MCF 10A (cell line): ENCODE measurements around the gene RIPPLY3. TPM values are rescaled to one million over a fixed set of nuclear protein-coding genes. Genes with fewer than 3 reads are reported as not detected.
"Not testable (repeated sequence)": the region's sequence is repeated elsewhere in the genome, so short reads cannot be mapped to it uniquely, and the experiment has no call there.

Source experiments
- BruUV-seq: library from RNA; stranded (reverse); fragments of 400-500 nt; replicated peaks from 2 replicates; lab custom pipeline; 2021; lab: Mats Ljungman, UMichigan
- CTCF ChIA-PET: fragments of 300-600 bp; sonication (Branson Sonifier 250); formaldehyde crosslinking; extraction: SDS; loops from one replicate; lab custom pipeline; 2021; ENCODE audit warnings: antibody characterized with exemption, inconsistent platforms; lab: Yijun Ruan, JAX
- POLR2A ChIA-PET: fragments of 300-600, 350-650 bp; sonication (Branson Sonifier 250); formaldehyde crosslinking; extraction: SDS; loops from one replicate; lab custom pipeline; 2020; ENCODE audit warnings: antibody characterized with exemption, inconsistent platforms; lab: Yijun Ruan, JAX
- DNase-seq: peaks from one replicate; pipeline ENCODE4 v3.0.0-alpha.2; 2018; ENCODE audit not compliant: unreplicated experiment
- H3K27ac Mint-ChIP-seq: one replicate; pipeline ENCODE4 v1.8.0; 2022; ENCODE audit warnings: mild to moderate bottlenecking, low read depth, mixed read lengths; ENCODE audit not compliant: unreplicated experiment
- H3K27me3 Mint-ChIP-seq: one replicate; pipeline ENCODE4 v1.8.0; 2022; ENCODE audit warnings: mixed read lengths; ENCODE audit not compliant: insufficient read depth, unreplicated experiment
- H3K36me3 Mint-ChIP-seq: one replicate; pipeline ENCODE4 v1.8.0; 2022; ENCODE audit warnings: mild to moderate bottlenecking, moderate library complexity, mixed read lengths; ENCODE audit not compliant: insufficient read depth, unreplicated experiment
- H3K4me1 Mint-ChIP-seq: one replicate; pipeline ENCODE4 v1.8.0; 2022; ENCODE audit warnings: mixed read lengths; ENCODE audit not compliant: insufficient read depth, unreplicated experiment
- H3K4me3 Mint-ChIP-seq: one replicate; pipeline ENCODE4 v1.8.0; 2022; ENCODE audit warnings: mild to moderate bottlenecking, moderate library complexity, mixed read lengths; ENCODE audit not compliant: unreplicated experiment
- H3K9me3 Mint-ChIP-seq: one replicate; pipeline ENCODE4 v1.8.0; 2022; ENCODE audit warnings: mixed read lengths; ENCODE audit not compliant: unreplicated experiment
- intact Hi-C: fragments of 100-400 bp; cut with micrococcal nuclease; formaldehyde crosslinking; loops from 2 replicates; pipeline ENCODE4 v1.14.1; 2022
- total RNA-seq: library from RNA; stranded (reverse); gene quantifications from 2 replicates; pipeline ENCODE4 v1.2.3, GENCODE V29; 2022
- TF ChIP-seq, protein P1 (sequence below): fragments of 200-600 bp; IDR thresholded peaks from one replicate; pipeline ENCODE4 v1.8.0; 2022; ENCODE audit warnings: antibody characterized with exemption, mild to moderate bottlenecking; ENCODE audit not compliant: unreplicated experiment

Gene RIPPLY3
- total RNA-seq, 1 experiment from 2014 or later: not detected

DNA sequence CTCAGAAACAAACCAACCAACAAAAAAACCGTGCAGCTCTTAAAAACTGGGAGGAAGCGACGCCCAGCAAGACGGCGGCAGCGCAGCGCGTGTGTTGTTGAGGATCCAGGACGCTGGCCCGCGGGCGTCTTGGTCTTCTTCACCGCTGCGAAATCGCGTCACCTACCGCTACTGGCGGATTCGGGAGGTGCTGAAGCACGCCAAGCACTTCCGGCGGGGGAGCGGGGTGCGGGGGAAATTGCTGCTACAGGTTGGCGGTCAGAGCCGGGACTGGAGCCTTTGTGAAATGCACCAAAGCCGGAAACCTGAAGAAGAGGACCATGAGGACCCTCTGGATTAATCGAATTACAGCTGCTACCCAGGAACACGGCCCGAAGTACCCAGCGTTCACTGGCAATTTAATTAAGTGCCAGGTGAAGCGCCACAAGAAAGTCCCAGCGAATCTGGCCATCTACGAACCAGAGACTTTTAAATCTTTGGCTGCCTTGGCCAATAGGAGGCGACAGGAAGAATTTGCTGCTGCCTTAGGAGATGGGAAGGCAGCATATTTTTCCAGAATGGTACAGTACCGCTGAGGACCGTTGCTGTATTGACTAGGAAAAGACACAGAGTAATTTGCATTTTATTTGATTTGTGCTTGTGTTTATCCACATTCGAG lies 11.9 kb upstream of the RIPPLY3 start:
- DNase-seq: no peak
- ChIA-PET CTCF (interaction anchor here (0.7 kb wide), 1 partner anchor 13 kb away, joined by 3 read pairs; no protein-coding TSS in a partner anchor), POLR2A (no interaction called here)
- intact Hi-C loops: no loop called here
- BruUV-seq: no TSS peak
- Mint-ChIP-seq H3K9me3 (no peaks in the 10 kb centered on the region), H3K36me3 (peaks cover 6% of the 10 kb centered on the region), H3K27ac (no peak overlapping the region), H3K4me1 (no peaks in the 10 kb centered on the region), H3K27me3 (no peaks in the 10 kb centered on the region), H3K4me3 (no peak overlapping the region)
- TF ChIP-seq, protein P1, sequence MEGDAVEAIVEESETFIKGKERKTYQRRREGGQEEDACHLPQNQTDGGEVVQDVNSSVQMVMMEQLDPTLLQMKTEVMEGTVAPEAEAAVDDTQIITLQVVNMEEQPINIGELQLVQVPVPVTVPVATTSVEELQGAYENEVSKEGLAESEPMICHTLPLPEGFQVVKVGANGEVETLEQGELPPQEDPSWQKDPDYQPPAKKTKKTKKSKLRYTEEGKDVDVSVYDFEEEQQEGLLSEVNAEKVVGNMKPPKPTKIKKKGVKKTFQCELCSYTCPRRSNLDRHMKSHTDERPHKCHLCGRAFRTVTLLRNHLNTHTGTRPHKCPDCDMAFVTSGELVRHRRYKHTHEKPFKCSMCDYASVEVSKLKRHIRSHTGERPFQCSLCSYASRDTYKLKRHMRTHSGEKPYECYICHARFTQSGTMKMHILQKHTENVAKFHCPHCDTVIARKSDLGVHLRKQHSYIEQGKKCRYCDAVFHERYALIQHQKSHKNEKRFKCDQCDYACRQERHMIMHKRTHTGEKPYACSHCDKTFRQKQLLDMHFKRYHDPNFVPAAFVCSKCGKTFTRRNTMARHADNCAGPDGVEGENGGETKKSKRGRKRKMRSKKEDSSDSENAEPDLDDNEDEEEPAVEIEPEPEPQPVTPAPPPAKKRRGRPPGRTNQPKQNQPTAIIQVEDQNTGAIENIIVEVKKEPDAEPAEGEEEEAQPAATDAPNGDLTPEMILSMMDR: no peak

DNA sequence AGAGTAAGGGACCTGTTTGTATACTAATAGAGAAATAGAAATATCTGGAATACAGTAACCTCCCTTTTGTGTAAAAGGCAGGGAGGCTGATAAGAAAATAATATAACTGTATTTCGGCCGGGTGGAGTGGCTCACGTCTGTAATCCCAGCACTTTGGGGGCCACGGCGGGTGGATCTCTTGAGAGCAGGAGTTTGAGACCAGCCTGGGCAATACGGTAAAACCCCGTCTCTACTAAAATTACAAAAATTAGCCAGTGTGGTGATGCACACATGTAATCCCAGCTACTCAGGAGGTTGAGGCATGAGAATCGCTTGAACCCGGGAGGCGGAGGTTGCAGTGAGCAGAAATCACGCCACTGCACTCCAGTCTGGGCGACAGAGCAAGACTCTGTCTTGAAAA lies 11.2 kb upstream of the RIPPLY3 start:
- H3K36me3 Mint-ChIP-seq, intact Hi-C loops, H3K27ac Mint-ChIP-seq, BruUV-seq, DNase-seq, H3K4me1 Mint-ChIP-seq, H3K9me3 Mint-ChIP-seq, H3K4me3 Mint-ChIP-seq, H3K27me3 Mint-ChIP-seq, POLR2A ChIA-PET: not testable (repeated sequence)
- CTCF ChIA-PET: interaction anchor here (1.7 kb wide), 1 partner anchor 15 kb away, joined by 6 read pairs; no protein-coding TSS in a partner anchor

DNA sequence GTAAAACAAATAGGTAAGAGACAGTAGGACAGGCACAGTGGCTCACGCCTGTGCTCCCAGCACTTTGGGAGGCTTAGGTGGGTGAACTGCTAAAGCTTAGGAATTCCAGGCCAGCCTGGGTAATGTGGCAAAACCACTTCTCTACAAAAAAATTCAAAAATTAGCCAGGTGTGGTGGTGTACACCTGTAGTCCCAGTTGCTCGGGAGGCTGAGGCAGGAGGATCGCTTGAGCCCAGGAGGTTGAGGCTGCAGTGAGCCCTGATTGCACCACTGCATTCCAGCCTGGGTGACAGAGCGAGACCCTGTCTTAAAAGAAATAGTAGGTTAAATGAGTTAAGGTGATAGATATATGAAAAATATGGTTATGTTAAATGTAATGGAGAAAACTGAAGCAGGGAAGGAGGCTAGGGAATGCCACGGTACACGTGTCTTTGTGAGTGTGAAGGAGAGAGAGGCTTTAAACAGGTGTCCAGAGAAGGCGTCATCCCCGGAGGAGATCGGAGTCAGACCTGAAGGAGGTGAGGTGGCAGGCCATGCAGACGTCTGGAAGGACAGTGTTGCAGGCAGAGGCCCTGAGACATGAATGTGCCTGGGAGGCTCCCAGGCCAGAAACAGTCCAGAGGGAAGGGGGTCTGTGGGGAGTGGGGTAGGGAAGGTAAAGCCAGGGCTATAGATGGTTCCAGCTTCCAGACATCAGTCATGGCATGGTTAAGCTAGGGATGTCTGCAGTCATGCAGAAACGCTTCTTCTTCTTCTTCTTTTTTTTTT lies 7.2 kb upstream of the RIPPLY3 start:
- Mint-ChIP-seq H3K4me3 (no peak overlapping the region), H3K36me3 (peaks cover 6% of the 10 kb centered on the region), H3K4me1 (no peaks in the 10 kb centered on the region), H3K9me3 (no peaks in the 10 kb centered on the region), H3K27me3 (no peaks in the 10 kb centered on the region), H3K27ac (no peak overlapping the region)
- DNase-seq: no peak
- no TSS peak for BruUV-seq
- POLR2A ChIA-PET: interaction anchor here (0.9 kb wide), 1 partner anchor 8 kb away, joined by 5 read pairs; no protein-coding TSS in a partner anchor
- CTCF ChIA-PET: interaction anchor here (0.6 to 1.6 kb wide), 3 partner anchors 10 to 48 kb away, joined by 5 to 8 read pairs (median 5); no protein-coding TSS in a partner anchor
- TF ChIP-seq, protein P1: no peak
- intact Hi-C loops: no loop called here

GRCh38 chr21:37000381-37000780 lies 6.1 kb upstream of the RIPPLY3 start:
- POLR2A ChIA-PET: interaction anchor here (0.6 kb wide), 1 partner anchor 43 kb away, joined by 3 read pairs; no protein-coding TSS in a partner anchor
- H3K4me1 Mint-ChIP-seq: no peaks in the 10 kb centered on the region
- no peaks in the 10 kb centered on the region for H3K9me3 Mint-ChIP-seq
- H3K36me3 Mint-ChIP-seq: peaks cover 6% of the 10 kb centered on the region
- TF ChIP-seq, protein P1: peak; percentile 6
- intact Hi-C loops: no loop called here
- CTCF ChIA-PET: interaction anchor here (0.6 to 1.6 kb wide), 4 partner anchors 9 to 368 kb away, joined by 3 to 8 read pairs (median 4); no protein-coding TSS in a partner anchor
- no peak for DNase-seq
- no peak overlapping the region for H3K27ac Mint-ChIP-seq
- H3K4me3 Mint-ChIP-seq: no peak overlapping the region
- BruUV-seq: no TSS peak
- H3K27me3 Mint-ChIP-seq: no peaks in the 10 kb centered on the region
